Osteoblast (primary cell): ENCODE measurements around the gene MTOR. TPM values are rescaled to one million over a fixed set of nuclear protein-coding genes. Genes with fewer than 3 reads are reported as not detected.
A peak's percentile ranks its signal among the peaks of the same experiment; 100 is the strongest.
"Not testable (repeated sequence)": the region's sequence is repeated elsewhere in the genome, so short reads cannot be mapped to it uniquely, and the experiment has no call there.

ENCODE experiments used
- DNase-seq: peaks from one replicate; pipeline ENCODE4 v3.0.0; 2011; ENCODE audit warnings: low spot score, mixed read lengths; ENCODE audit not compliant: insufficient read length; ENCODE audit errors: missing footprints
- H2AFZ ChIP-seq: 2 replicates; pipeline ENCODE4 v1.6.0; 2011; ENCODE audit warnings: mild to moderate bottlenecking, low read length
- H3K27ac ChIP-seq: 2 replicates; pipeline ENCODE4 v1.5.1; 2011; ENCODE audit warnings: mild to moderate bottlenecking, low read depth, low read length, moderate library complexity
- H3K27me3 ChIP-seq: 2 replicates; pipeline ENCODE4 v1.6.0; 2012; ENCODE audit warnings: mild to moderate bottlenecking, control low read depth, inconsistent platforms, low read length, moderate library complexity; ENCODE audit not compliant: insufficient read depth
- H3K36me3 ChIP-seq: 2 replicates; pipeline ENCODE4 v1.5.1; 2011; ENCODE audit warnings: mild to moderate bottlenecking, low read length, control low read depth, moderate library complexity; ENCODE audit not compliant: insufficient read depth
- H3K4me1 ChIP-seq: 2 replicates; pipeline ENCODE4 v1.5.1; 2011; ENCODE audit warnings: mild to moderate bottlenecking, low read length, control low read depth, moderate library complexity; ENCODE audit not compliant: insufficient read depth
- H3K4me2 ChIP-seq: 2 replicates; pipeline ENCODE4 v1.6.0; 2011; ENCODE audit warnings: mild to moderate bottlenecking, low read length; ENCODE audit not compliant: insufficient read depth
- H3K4me3 ChIP-seq: fragments of 200-600 bp; sonication (generic); 3 replicates; pipeline ENCODE4 v1.5.1; 2012; ENCODE audit warnings: mild to moderate bottlenecking, low read length, inconsistent platforms; ENCODE audit not compliant: insufficient read depth
- H3K79me2 ChIP-seq: 2 replicates; pipeline ENCODE4 v1.6.0; 2012; ENCODE audit warnings: mild to moderate bottlenecking, low read length, control low read depth, inconsistent platforms; ENCODE audit not compliant: insufficient read depth
- H3K9me3 ChIP-seq: 2 replicates; pipeline ENCODE4 v1.5.1; 2011; ENCODE audit warnings: low read depth, low read length, control low read depth
- H4K20me1 ChIP-seq: 2 replicates; pipeline ENCODE4 v1.6.0; 2012; ENCODE audit warnings: mild to moderate bottlenecking, low read length, control low read depth; ENCODE audit not compliant: insufficient read depth
- total RNA-seq: library from RNA; depleted of rRNA; stranded (reverse); fragments of >200 nt; gene quantifications from 2 replicates; pipeline ENCODE4 v1.2.3, GENCODE V29; 2012
- TF ChIP-seq, protein P1 (sequence below): IDR thresholded peaks from 2 replicates; pipeline ENCODE4 v1.5.1; 2011; ENCODE audit warnings: mild to moderate bottlenecking, low read depth, low read length, moderate library complexity; ENCODE audit errors: extremely low read depth

MTOR gene
- total RNA-seq, 1 donor = 34.0 TPM

DNA sequence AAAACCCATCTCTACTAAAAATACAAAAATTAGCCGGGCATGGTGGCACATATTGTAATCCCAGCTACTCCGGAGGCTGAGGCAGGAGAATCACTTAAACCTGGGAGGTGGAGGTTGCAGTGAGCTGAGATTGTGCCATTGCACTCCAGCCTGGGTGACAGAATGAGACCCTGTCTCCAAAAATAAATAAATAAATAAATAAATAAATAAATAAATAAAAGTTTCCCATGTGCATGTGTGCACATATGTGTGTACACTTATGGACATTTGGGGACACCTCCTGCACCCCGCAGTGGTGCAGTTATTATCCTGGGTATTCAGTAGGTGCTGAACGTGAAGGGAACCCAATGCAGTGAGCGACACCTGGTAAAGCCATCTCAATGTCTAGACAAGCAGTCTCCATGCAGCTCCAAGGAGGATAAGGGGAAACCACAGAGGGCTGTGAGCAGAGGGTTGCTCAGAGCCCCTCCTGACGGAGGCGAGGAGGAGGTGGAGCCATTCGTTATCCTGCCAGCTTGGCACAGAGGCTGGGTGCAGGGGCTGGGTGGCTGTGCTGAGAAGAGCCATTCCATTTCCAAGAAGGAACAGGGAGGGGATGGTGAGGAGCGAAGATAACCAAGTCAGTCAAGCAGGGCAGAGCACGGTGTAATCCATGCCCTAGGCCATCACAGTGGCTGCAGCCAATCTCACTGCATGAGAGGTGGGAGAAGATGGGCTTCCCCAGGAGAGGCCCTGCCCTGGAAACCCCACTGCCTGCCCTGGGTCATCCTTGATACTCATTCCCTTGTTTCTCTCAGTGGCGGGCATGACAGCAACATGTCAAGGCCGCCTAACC lies 36.3 kb upstream of the MTOR start:
- Histone ChIP-seq H3K4me1 (no peaks in the 10 kb centered on the region), H3K27me3 (no peaks in the 10 kb centered on the region), H3K4me2 (no peak overlapping the region), H3K27ac (no peak overlapping the region), H2AFZ (no peak overlapping the region), H3K9me3 (no peaks in the 10 kb centered on the region), H3K79me2 (no peaks in the 10 kb centered on the region), H3K4me3 (no peak overlapping the region), H4K20me1 (no peaks in the 10 kb centered on the region), H3K36me3 (no peaks in the 10 kb centered on the region)
- DNase-seq = peak; percentile 68
- TF ChIP-seq, protein P1, sequence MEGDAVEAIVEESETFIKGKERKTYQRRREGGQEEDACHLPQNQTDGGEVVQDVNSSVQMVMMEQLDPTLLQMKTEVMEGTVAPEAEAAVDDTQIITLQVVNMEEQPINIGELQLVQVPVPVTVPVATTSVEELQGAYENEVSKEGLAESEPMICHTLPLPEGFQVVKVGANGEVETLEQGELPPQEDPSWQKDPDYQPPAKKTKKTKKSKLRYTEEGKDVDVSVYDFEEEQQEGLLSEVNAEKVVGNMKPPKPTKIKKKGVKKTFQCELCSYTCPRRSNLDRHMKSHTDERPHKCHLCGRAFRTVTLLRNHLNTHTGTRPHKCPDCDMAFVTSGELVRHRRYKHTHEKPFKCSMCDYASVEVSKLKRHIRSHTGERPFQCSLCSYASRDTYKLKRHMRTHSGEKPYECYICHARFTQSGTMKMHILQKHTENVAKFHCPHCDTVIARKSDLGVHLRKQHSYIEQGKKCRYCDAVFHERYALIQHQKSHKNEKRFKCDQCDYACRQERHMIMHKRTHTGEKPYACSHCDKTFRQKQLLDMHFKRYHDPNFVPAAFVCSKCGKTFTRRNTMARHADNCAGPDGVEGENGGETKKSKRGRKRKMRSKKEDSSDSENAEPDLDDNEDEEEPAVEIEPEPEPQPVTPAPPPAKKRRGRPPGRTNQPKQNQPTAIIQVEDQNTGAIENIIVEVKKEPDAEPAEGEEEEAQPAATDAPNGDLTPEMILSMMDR = no peak

DNA sequence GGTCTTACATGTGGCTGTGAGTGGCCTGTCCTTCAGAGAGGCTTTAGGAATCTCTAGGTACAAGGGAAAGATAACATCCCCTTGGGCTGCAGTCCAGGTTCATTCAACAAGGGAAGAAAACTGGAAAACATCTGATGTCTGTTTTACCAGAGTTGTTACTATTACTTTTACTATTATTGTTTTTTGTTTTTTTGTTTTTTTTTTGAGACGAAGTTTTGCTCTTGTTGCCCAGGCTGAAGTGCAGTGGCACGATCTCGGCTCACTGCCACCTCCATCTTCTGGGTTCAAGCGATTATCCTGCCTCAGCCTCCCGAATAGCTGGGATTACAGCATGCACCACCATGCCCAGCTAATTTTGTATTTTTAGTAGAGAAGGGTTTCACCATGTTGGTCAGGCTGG lies 35.4 kb upstream of the MTOR start:
- H4K20me1 ChIP-seq, H3K36me3 ChIP-seq: not testable (repeated sequence)

DNA sequence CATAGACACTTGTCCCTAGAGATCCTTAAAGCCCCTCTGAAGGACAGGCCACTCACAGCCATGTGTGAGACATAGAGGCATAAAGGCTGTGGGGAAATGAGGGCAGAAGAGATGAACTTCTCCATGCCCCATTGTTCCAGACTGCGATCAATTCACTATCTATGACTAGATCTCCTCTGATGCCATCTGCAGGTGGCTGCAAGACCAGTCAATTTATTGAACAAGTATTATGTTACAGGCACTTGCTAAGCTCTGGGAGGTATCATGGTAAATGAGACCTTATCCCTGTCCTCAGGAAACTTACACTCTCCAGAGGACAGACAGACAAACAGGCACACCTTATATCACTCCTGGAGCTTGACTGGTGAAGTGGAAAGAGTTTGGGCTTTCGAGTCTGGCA lies 33.6 kb upstream of the MTOR start:
- Histone ChIP-seq H3K79me2 (no peaks in the 10 kb centered on the region), H3K4me1 (no peaks in the 10 kb centered on the region), H3K4me3 (no peak overlapping the region), H4K20me1 (peaks cover 11% of the 10 kb centered on the region), H3K27ac (no peak overlapping the region), H3K27me3 (no peaks in the 10 kb centered on the region), H3K9me3 (no peaks in the 10 kb centered on the region), H3K36me3 (no peaks in the 10 kb centered on the region), H2AFZ (no peak overlapping the region), H3K4me2 (no peak overlapping the region)
- TF ChIP-seq, protein P1 = no peak
- peak; percentile 14 for DNase-seq

More for the DNA sequence above, 35.4 kb upstream of the MTOR start:
- not testable (repeated sequence) for H3K4me1 ChIP-seq, H2AFZ ChIP-seq, H3K4me2 ChIP-seq, H3K27ac ChIP-seq, H3K9me3 ChIP-seq, H3K27me3 ChIP-seq, H3K79me2 ChIP-seq, H3K4me3 ChIP-seq, DNase-seq

DNA sequence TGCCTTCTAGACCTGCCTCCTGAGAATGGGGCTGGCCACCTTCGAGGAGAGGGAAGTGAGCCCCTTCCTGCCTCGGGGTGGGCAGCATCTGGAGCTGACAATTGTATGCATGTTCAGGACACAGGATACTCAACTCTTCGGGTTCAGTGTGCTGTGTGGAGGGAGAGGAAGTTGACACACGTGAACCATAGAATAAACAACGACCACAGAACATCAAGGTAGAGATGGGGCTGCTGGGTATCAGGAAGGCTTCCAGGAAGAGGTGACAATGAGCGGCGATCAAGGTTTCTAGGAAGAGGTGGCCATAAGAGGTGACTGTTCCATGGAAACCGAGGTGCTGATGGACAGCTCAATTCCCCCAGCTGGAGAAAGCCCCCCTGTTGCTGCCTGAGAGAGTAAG lies 32.6 kb upstream of the MTOR start:
- Histone ChIP-seq H3K27me3 (no peaks in the 10 kb centered on the region), H3K36me3 (no peaks in the 10 kb centered on the region), H3K4me3 (no peak overlapping the region), H4K20me1 (peaks cover 13% of the 10 kb centered on the region), H3K4me1 (no peaks in the 10 kb centered on the region), H3K9me3 (no peaks in the 10 kb centered on the region), H3K27ac (no peak overlapping the region), H3K79me2 (no peaks in the 10 kb centered on the region), H3K4me2 (no peak overlapping the region), H2AFZ (no peak overlapping the region)
- TF ChIP-seq, protein P1 = no peak
- peak; percentile 13 for DNase-seq
